Astrocyte (in vitro differentiated cells and primary cell): ENCODE measurements around the gene PTH1R.

ENCODE experiments used
- CTCF ChIP-seq: IDR thresholded peaks from 2 replicates; pipeline ENCODE4 v1.5.1; 2011; ENCODE audit warnings: low read depth, mild to moderate bottlenecking, inconsistent platforms, low read length, moderate library complexity; ENCODE audit not compliant: insufficient read depth
- EZH2 ChIP-seq: IDR thresholded peaks from 2 replicates; pipeline ENCODE4 v1.6.1; 2012; ENCODE audit warnings: mild to moderate bottlenecking, low read length, inconsistent platforms; ENCODE audit not compliant: insufficient read depth

GRCh38 chr3:46932455-46933225 is 55.1 kb downstream of the PTH1R start:
- TF ChIP-seq EZH2 (no peak), CTCF (no peak)
